HEK293T (cell line): ENCODE data around the gene HIGD1B.

Experiments
- FOXM1 ChIP-seq: fragments of 450-650 bp; IDR thresholded peaks from 2 replicates; pipeline ENCODE4 v1.6.1; 2017; ENCODE audit warnings: mild to moderate bottlenecking, borderline replicate concordance
- PKNOX1 ChIP-seq: fragments of 450-650 bp; IDR thresholded peaks from 2 replicates; pipeline ENCODE4 v1.6.1; 2016
- SP1 ChIP-seq: fragments of 450-650 bp; IDR thresholded peaks from 2 replicates; pipeline ENCODE4 v1.6.1; 2017
- SUZ12 ChIP-seq: fragments of 450-650 bp; IDR thresholded peaks from 2 replicates; pipeline ENCODE4 v1.6.1; 2016; ENCODE audit warnings: mild to moderate bottlenecking
- TARDBP ChIP-seq: fragments of 450-650 bp; IDR thresholded peaks from 2 replicates; pipeline ENCODE4 v1.6.1; 2016

- TF ChIP-seq SP1 (no peak), TARDBP (no peak), FOXM1 (no peak), PKNOX1 (no peak), SUZ12 (no peak)
Observed at GRCh38 chr17:44801880-44802279, 45.8 kb upstream of the HIGD1B start.
